IMR-90 (cell line): ENCODE measurements around the gene APOBEC3H. TPM values are rescaled to one million over a fixed set of nuclear protein-coding genes. Genes with fewer than 3 reads are reported as not detected.

Experiments used
- ATAC-seq: fragments of 200-7000 bp; cut with Tn5 transposase; 2 replicates; pipeline ENCODE4 v1.9.1; 2020; ENCODE audit warnings: low read depth, mild to moderate bottlenecking, moderate library complexity
- BruUV-seq: library from RNA; stranded (reverse); fragments of 400-500 nt; replicated peaks from 2 replicates; lab custom pipeline; 2021; lab: Mats Ljungman, UMichigan
- CTCF ChIA-PET: fragments of 300-600 bp; formaldehyde crosslinking; extraction: SDS; loops from one replicate; lab custom pipeline; 2021; ENCODE audit warnings: antibody characterized with exemption; lab: Yijun Ruan, JAX
- POLR2A ChIA-PET: fragments of 300-600 bp; sonication (Branson Sonifier 250); formaldehyde crosslinking; loops from one replicate; lab custom pipeline; 2022; ENCODE audit warnings: antibody characterized with exemption; ENCODE audit not compliant: unreplicated experiment; lab: Charles Lee
- DNase-seq: peaks from one replicate; pipeline ENCODE4 v3.0.0; 2013
- H2AFZ ChIP-seq: replicated peaks from 2 replicates; pipeline ENCODE3; 2013; ENCODE audit warnings: low read length, mild to moderate bottlenecking; ENCODE audit not compliant: poor library complexity
- H2AK5ac ChIP-seq: 2 replicates; pipeline ENCODE4 v1.6.1; 2013; ENCODE audit warnings: low read depth, low read length, inconsistent platforms
- H2AK9ac ChIP-seq: replicated peaks from 2 replicates; pipeline ENCODE3; 2013; ENCODE audit warnings: mild to moderate bottlenecking, low read depth, low read length, moderate library complexity; ENCODE audit not compliant: poor library complexity
- H2BK120ac ChIP-seq: 2 replicates; pipeline ENCODE4 v1.6.1; 2013; ENCODE audit warnings: low read depth, low read length, inconsistent platforms
- H2BK15ac ChIP-seq: 3 replicates; pipeline ENCODE4 v1.6.1; 2013; ENCODE audit warnings: low read depth, low read length, inconsistent platforms
- H2BK20ac ChIP-seq: 2 replicates; pipeline ENCODE4 v1.6.1; 2013; ENCODE audit warnings: low read depth, mild to moderate bottlenecking, inconsistent platforms, low read length, moderate library complexity
- H2BK5ac ChIP-seq: 2 replicates; pipeline ENCODE4 v1.6.1; 2013; ENCODE audit warnings: mild to moderate bottlenecking, low read depth, low read length, inconsistent platforms; ENCODE audit not compliant: poor library complexity, severe bottlenecking
- H3K14ac ChIP-seq: replicated peaks from 2 replicates; pipeline ENCODE4 v1.6.1; 2013; ENCODE audit warnings: low read depth, low read length, inconsistent platforms
- H3K18ac ChIP-seq: 2 replicates; pipeline ENCODE4 v1.6.1; 2013; ENCODE audit warnings: low read depth, low read length, control low read depth
- H3K23ac ChIP-seq: 2 replicates; pipeline ENCODE4 v1.6.1; 2013; ENCODE audit warnings: low read depth, low read length, inconsistent platforms
- H3K27ac ChIP-seq: 2 replicates; pipeline ENCODE4 v1.5.1; 2013; ENCODE audit warnings: mild to moderate bottlenecking, control low read depth, low read length; ENCODE audit not compliant: insufficient read depth
- H3K27me3 ChIP-seq: 2 replicates; pipeline ENCODE4 v1.6.1; 2013; ENCODE audit warnings: low read length; ENCODE audit not compliant: control insufficient read depth, insufficient read depth
- H3K36me3 ChIP-seq: 2 replicates; pipeline ENCODE4 v1.6.1; 2013; ENCODE audit warnings: low read length, mixed read lengths; ENCODE audit not compliant: control insufficient read depth, insufficient read depth
- H3K4ac ChIP-seq: 2 replicates; pipeline ENCODE4 v1.6.1; 2013; ENCODE audit warnings: low read depth, low read length, inconsistent platforms
- H3K4me1 ChIP-seq: 2 replicates; pipeline ENCODE4 v1.6.1; 2013; ENCODE audit warnings: low read length, mixed read lengths; ENCODE audit not compliant: control insufficient read depth, insufficient read depth
- H3K4me2 ChIP-seq: 2 replicates; pipeline ENCODE4 v1.6.1; 2013; ENCODE audit warnings: low read depth, mild to moderate bottlenecking, control low read depth, low read length, moderate library complexity
- H3K4me3 ChIP-seq: 2 replicates; pipeline ENCODE4 v1.5.1; 2013; ENCODE audit warnings: low read depth, mild to moderate bottlenecking, control low read depth, low read length, moderate library complexity; ENCODE audit not compliant: insufficient read depth
- H3K56ac ChIP-seq: 2 replicates; pipeline ENCODE4 v1.6.1; 2013; ENCODE audit warnings: low read length, inconsistent platforms; ENCODE audit not compliant: insufficient read depth; ENCODE audit errors: extremely low read depth
- H3K79me1 ChIP-seq, 2 experiments: 2 replicates each; pipeline ENCODE4 v1.6.1; 2013; ENCODE audit warnings: low read length in 2 of 2, inconsistent platforms in 1 of 2, low read depth in 1 of 2
- H3K9ac ChIP-seq: 2 replicates; pipeline ENCODE4 v1.6.1; 2013; ENCODE audit warnings: low read depth, low read length, control low read depth
- H3K9me1 ChIP-seq: 2 replicates; pipeline ENCODE4 v1.6.1; 2013; ENCODE audit warnings: low read length, inconsistent platforms; ENCODE audit not compliant: insufficient read depth
- H3K9me3 ChIP-seq: 2 replicates; pipeline ENCODE4 v1.6.1; 2013; ENCODE audit warnings: low read length; ENCODE audit not compliant: control insufficient read depth, insufficient read depth
- H4K20me1 ChIP-seq: 2 replicates; pipeline ENCODE4 v1.6.1; 2013; ENCODE audit warnings: low read length, inconsistent platforms; ENCODE audit not compliant: insufficient read depth
- H4K5ac ChIP-seq: 2 replicates; pipeline ENCODE4 v1.6.1; 2013; ENCODE audit warnings: mild to moderate bottlenecking, low read depth, low read length, control low read depth
- H4K8ac ChIP-seq, 2 experiments: 2 replicates each; pipeline ENCODE4 v1.6.1; 2013; ENCODE audit warnings: low read depth in 2 of 2, low read length in 2 of 2, control low read depth in 1 of 2, inconsistent platforms in 1 of 2
- H4K91ac ChIP-seq: 2 replicates; pipeline ENCODE4 v1.6.1; 2013; ENCODE audit warnings: low read depth, low read length, inconsistent platforms; ENCODE audit not compliant: insufficient read depth
- FOS ChIP-seq: fragments of 150-350 bp; IDR thresholded peaks from 2 replicates; pipeline ENCODE4 v1.6.1; 2016; ENCODE audit warnings: low read depth, low read length
- MAZ ChIP-seq: IDR thresholded peaks from 2 replicates; pipeline ENCODE4 v1.6.1; 2012; ENCODE audit warnings: low read depth, mild to moderate bottlenecking, low read length, improper control_type of control experiment, moderate library complexity, borderline replicate concordance
- MXI1 ChIP-seq: IDR thresholded peaks from 2 replicates; pipeline ENCODE4 v1.6.1; 2012; ENCODE audit warnings: low read depth, mild to moderate bottlenecking, low read length, moderate library complexity, borderline replicate concordance
- WGBS, 2 experiments: methylation state at CpG; one replicate each; pipeline versions ENCODE4 v1.1.5 to v1.1.7; 2013; ENCODE audit warnings: missing lambda C conversion rate in 2 of 2; ENCODE audit not compliant: insufficient read length in 1 of 2; ENCODE audit errors: extremely low coverage in 2 of 2; 5-methylcytosine and 5-hydroxymethylcytosine counted together
- dilution Hi-C: fragments of 300-500 bp; cut with HindIII; formaldehyde crosslinking; loops from one replicate; pipeline ENCODE4 v1.14.3; 2018; ENCODE audit warnings: low sequenced_read_pairs; ENCODE audit not compliant: unreplicated experiment
- in situ Hi-C: fragments of 300-500 bp; cut with MboI; formaldehyde crosslinking; loops from 3 replicates; pipeline ENCODE4 v1.14.3; 2019; ENCODE audit warnings: low sequenced_read_pairs, inconsistent platforms, mixed read lengths
- intact Hi-C: fragments of 100-400 bp; cut with micrococcal nuclease; formaldehyde crosslinking; loops from 2 replicates; pipeline ENCODE4 v1.10.0; 2022
- polyA plus RNA-seq, 3 experiments: library from polyadenylated mRNA; depleted of rRNA; stranded (reverse); fragments of >200 nt; gene quantifications; 2 replicates each; pipeline ENCODE4 v1.2.3, GENCODE V29; 2012; ENCODE audit warnings: low replicate concordance in 1 of 3
- total RNA-seq: library from RNA; depleted of rRNA; stranded (reverse); fragments of >200 nt; gene quantifications from 2 replicates; pipeline ENCODE4 v1.2.3, GENCODE V29; 2012

Gene APOBEC3H
- total and polyA plus RNA-seq, 2 of the 4 experiments (the other 2 are of a cell fraction): 0.18 TPM; not detected in 1

DNA sequence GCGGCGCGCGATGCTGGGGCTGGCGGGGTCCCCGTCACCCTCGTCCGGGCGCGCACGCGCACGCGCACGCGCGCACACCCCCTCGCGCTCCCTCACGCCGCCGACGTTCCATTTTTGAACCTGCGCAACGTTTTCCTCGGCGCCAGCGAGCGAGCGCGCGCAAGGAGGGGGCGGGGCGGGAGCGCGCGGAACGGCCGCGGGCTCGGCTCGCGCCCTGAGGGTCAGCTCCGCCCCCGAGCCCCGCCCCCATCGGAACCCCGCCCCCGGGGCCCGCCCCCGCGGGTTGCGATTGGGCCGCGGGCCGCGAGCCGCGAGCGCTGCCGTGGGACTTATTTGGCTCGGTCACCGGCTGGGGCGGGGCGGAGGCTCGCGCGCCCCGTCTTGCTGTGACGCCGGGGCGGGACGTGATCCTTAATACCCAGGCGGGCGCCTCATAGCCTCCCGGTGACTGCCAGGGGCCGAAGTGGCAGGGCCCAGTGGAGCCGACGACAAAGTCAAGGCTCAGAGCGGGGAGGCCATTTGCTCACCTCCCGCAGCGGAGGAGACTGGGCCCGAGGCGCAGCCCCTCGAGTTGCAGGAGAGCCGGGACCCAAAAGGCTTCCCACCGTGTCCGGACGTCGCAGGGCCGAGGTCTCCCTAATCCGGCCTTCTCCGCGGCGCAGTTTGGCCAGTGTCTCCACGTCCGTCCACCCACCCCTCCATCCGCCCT lies 55.6 kb downstream of the APOBEC3H start, which contains the start of gene CBX7:
Gene CBX7, minus strand, starts transcription at position 170 of the 709 bp plus-strand sequence. CDS start 236 bp downstream, outside the sequence.
- Histone ChIP-seq H4K20me1 (no peaks in the 10 kb centered on the region), H2AK5ac (peak within 1 kb of the TSS; percentile 27; the same call in 1 of the 2 replicates), H3K18ac (0 out of 2 replicates have a peak within 1 kb of the TSS, but pooled peaks have one; percentile 11), H3K9ac (peak within 1 kb of the TSS; percentile 72), H2BK15ac (no peak within 1 kb of the TSS), H3K14ac (peak within 1 kb of the TSS; percentile 72; the same call in 1 of the 2 replicates), H2BK5ac (no peak within 1 kb of the TSS), H2AFZ (peak within 1 kb of the TSS; percentile 97), H3K4me2 (peak within 1 kb of the TSS; percentile 90), H4K8ac (peak within 1 kb of the TSS; percentile 47 to 82; a peak in 3 of 4 replicates), H3K36me3 (0 out of 2 replicates have a peak, but pooled peaks cover 2% of the 10 kb centered on the region), H4K91ac (no peak within 1 kb of the TSS), H3K56ac (0 out of 2 replicates have a peak within 1 kb of the TSS, but pooled peaks have one; percentile 33), H3K4me1 (0 out of 2 replicates have a peak, but pooled peaks cover 2% of the 10 kb centered on the region), H3K9me1 (no peaks in the 10 kb centered on the region), H3K4me3 (peak within 1 kb of the TSS; percentile 47), H3K79me1 (peaks cover 2 to 3% of the 10 kb centered on the region in 2 experiments; a peak in 2 of 4 replicates), H2BK120ac (peak within 1 kb of the TSS; percentile 66; the same call in 1 of the 2 replicates), H3K27ac (peak within 1 kb of the TSS; percentile 18; the same call in 1 of the 2 replicates), H3K23ac (peak within 1 kb of the TSS; percentile 17), H3K9me3 (peaks cover under 1% of the 10 kb centered on the region; the same call in 1 of the 2 replicates), H2AK9ac (peak within 1 kb of the TSS; percentile 73), H3K27me3 (peaks cover 32% of the 10 kb centered on the region), H4K5ac (peak within 1 kb of the TSS; percentile 52; the same call in 1 of the 2 replicates), H3K4ac (peak within 1 kb of the TSS; percentile 77), H2BK20ac (no peak within 1 kb of the TSS)
- ChIA-PET POLR2A (no interaction called here), CTCF (no interaction called here)
- 2% methylated on average over 43 of the region's 98 CpGs; no CpG with 5 or more reads in 1 of the 2 experiments for WGBS, 2 experiments
- ATAC-seq (peak; percentile 96), DNase-seq (peak; percentile 76)
- BruUV-seq: no TSS peak
- in situ Hi-C loops (loop anchor here (25.0 kb wide), 1 partner anchor 885 kb away; no protein-coding TSS in a partner anchor), intact Hi-C loops (no loop called here), dilution Hi-C loops (no loop called here)
- TF ChIP-seq FOS (no peak), MAZ (peak; percentile 81; the same call in 1 of the 2 replicates), MXI1 (0 out of 2 replicates have a peak, but pooled peaks have one; percentile 28)
